IPS DF 19.7 (cell line): ENCODE results near the gene FARP1.
"Not testable (repeated sequence)": the region's sequence is repeated elsewhere in the genome, so short reads cannot be mapped to it uniquely, and the experiment has no call there.

Experiments
- DNase-seq: peaks from one replicate; pipeline ENCODE4 v3.0.0-alpha.2; 2013; ENCODE audit warnings: low read depth, low spot score

FARP1 gene

DNA sequence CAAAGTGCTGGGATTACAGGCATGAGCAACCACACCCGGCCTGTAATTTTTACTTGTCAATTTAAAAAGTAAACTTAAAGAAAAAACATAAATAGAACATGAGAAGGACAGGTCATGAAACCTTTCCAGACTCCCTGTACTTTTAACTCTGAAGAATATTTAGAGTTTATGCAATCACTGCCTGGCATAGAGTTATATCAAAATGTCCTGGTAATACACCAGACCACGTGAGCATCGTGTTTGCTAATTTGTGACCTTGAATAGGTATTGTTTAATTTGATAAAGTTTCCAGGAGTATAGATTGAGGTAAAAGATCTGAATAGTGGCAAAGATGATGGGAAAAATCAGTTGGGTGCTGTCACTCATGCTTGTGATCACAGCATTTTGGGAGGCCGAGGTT, 115.3 kb downstream of the FARP1 start:
- DNase-seq = no peak

DNA sequence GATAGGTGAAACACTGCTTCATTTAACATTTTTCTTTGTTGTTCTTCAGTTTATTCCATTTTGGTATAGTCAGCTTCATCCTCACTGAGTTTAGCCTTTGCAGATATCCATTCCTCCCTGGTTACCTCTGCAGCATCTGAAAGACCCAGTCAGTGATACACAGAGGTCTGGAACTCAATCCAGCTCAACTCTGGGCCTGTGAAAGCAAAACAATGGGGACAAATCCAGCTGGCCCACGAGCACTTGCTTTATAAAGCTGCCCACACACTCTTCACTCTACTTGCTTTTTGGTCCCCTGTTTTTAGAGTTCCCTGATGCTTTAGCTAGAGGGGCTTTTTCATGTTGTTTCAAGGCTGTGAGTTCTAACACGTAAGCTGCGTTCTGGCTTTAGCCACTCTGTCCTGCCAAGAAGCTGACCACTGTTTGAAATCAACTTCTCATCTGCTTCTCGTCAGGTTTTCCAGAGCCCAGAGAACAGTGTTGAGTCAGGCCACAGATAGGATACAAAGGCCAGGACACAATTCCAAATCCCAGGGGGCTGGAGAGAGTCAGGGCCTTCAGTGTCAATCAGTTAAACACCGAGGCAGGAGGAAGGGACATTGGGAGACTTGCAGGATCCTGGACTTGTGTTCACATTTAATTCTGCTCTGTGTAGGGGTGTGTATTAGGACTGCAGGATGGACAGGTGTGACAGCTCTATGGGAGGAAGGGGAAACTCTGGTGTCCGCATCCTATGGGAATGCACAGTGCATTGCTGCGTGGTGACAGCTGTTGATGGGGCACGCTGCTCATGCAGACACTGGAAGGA, 117.7 kb downstream of the FARP1 start:
- DNase-seq = no peak

DNA sequence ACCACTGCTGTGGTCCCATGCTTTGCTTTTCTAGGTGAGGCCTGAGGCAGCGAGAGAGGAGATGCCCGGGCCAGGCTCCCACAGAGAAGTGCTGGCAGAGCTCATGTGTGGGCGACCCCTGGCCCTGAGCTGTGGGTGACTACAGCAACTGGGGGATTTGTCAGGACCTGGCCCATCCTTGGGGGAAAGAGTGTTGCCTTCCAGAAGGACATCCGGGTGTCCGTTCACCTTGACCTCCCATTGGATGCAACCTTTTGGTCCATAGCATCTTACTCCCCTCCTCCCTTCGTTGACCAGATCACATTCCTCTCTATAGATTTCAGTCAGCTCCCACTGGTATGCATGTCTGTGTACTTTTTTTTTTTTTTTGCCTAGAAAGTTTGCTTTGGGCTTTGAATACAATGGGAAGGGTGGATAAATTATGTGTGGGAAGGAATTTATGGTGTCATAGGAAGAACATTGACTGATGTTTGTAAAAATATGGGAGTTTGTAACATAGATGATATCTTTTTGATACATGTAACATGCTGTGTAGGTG, 118.3 kb downstream of the FARP1 start:
- no peak for DNase-seq

DNA sequence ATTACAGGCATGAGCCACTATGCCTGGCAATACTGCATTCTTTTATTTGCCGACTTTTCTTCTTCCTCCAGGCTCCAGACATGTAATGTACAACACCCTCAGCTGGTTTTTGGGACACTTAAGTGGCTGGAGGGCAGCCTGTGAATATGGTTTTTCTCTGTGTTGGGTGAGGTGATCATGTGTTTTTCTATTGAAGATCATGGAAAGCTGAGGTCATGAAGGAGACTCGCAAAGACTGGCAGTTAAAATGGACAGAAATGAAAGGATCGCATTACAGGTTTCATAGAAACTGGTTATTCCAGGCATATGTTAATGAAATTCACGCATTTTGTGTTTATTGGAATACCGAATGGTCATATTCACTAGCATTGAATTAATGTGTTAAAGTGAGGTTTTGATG, 119.4 kb downstream of the FARP1 start:
- DNase-seq = no peak

DNA sequence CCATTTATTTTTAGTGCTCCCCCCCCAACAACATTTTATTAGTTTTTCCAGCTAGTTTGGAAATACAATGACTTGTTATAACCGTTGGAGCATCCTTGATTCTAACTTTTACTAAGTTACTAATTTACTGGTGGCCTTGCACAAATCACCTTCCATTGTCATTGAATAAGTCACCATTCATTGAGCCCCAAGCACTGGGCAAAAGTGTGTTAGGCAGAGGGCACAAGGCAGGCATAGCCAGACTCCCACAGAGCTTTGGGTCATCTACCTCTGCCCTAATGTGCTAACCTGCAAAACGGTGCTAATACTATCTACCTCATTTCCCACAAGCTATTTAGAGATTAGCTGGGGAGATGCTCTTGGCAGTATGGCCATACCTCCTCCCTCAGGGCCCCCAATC, 120.9 kb downstream of the FARP1 start:
- no peak for DNase-seq

DNA sequence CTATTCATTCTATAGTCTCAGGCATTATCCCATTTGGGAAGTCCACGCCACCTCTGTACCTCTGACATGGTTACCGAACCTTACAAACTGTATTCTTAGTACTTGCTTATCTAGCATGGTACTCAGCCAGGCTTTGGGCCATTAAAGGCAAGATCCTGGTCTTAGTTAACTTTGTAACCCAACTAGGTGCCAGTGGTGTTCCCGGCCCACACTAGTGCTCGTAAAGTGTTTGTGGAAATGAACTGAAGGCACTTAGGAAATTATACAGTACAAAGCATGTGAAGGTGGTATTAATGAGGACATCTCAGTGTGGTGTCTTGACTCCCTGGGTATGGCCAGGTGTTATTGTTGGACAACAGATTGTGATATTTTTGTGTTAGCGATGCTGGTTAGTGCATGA, 122.0 kb downstream of the FARP1 start:
- no peak for DNase-seq

DNA sequence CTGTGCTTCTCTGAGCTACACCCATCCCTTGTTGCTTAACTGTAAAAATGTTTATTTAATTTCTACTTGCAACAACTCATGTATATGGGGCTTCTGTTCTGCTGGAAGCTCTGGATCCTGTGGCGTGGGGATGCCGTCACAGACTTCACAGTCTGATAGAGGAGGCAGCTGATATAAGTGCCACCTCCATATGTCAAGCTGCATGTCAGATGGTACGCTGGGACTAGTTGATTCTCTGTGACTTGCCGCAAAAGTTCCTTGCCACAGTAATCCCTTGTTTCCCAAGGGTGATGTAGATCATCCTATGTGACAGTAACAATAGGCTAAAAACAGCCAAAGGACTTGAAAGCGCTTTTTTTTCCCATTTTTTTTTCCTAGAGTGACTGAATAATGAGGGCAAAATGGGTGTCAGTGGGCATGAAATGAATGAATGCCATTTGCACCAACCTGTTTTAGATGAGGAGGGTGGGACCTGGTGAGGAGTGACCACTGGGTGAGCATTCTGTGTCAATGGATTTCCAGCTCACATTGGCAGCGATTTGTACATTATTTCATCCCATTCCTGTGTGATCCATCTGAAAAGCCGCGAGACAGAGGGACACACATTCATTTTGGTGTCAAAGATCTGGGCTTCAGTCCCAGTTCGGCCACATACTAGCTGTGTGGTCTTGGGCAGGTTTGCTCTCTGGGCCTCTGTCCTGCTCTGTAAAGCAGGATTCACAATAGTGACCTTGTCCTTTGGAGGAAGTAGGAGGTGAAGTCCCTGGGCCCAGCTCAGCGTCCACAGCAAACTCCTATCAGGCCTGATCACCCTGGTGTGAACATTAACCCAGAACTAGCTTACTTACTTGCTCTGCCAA, 123.0 kb downstream of the FARP1 start:
- no peak for DNase-seq

DNA sequence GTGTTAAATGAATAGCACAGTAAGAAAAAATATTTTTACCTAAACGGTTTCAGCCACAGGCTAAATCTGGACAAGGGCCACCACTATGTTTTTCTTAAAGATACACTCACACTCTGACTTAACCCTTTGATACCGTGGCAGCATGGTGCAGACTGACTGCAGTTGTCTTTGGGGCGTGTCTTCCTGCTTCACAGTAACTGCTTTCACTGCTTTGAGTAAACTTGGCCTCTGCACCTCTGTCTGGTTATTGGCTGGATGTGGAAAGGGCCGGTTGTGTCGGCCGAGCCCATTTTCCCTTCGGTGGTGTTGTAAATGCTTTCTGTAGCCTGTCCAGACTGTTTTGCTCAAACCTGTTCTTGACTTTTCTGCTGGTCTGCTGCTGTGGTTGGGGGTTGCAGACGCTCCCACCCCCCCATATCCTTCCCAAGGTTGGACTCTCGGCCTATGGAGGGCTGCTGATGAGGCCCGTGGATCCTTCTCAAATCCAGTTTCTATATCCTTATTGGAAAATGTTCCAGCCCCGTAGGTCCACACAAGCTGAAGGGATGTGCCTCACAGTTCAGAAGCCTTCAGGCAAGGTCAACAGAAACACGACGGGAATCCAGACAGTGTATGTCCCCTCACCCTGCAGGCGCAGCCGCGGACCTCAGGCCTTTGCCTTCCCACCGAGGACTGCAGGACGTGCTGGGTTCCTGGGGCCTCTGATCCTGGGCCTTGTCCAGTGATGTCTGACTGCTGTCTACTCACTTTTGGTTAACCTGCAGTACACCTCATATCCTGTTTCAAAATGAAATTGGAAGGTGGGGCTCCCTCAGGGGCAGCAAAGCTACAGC, 124.4 kb downstream of the FARP1 start:
- DNase-seq = no peak

DNA sequence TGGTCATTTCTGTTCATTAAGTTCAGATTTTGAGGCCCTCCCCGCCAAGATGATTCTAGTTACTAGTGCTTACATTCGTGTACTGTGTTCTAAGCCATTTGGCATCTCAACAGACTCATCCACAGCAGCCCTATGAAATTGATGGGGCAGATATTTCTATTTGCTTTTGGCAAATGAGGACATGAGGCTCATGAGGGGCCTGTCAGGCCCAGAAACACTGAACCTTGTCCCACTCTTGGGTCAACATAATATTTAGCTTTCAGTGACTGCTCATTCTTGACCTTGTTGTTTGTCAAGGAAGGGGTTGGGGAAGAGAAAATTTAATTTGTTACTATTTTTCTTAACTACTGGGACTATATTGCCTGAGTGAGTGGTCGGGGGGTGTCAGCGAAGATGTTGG, 126.5 kb downstream of the FARP1 start:
- DNase-seq = no peak

DNA sequence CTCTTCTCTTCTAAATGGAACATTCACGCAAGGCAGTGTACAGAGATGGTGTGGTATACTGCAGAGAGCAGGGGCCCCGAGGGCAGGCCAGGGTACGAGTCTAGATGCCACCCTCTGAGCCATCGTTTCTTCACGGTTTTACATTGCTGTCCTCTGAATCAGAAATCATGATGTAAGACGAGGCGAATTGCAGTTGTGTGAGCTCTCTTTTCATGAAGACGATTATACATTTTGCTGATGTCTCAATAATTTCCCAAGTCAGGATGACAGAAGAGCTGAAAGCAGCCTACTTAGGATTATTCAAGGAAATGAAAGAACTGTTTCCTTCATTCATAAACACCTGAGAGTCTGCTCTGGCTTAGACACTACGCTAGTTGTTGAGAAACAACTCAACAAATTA, 127.9 kb downstream of the FARP1 start:
- no peak for DNase-seq

DNA sequence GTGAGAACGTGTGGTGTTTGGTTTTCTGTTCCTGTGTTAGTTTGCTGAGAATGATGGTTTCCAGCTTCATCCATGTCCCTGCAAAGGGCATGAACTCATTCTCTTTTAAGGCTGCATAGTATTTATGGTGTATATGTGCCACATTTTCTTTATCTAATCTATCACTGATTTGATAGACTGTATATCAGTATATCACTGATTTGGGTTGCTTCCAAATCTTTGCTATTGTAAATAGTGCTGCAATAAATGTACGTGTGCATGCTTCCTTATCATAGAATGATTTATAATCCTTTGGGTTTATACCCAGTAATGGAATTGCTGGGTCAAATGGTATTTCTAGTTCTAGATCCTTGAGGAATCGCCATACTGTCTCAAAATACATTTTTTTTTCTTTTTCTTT, 128.8 kb downstream of the FARP1 start:
- DNase-seq = not testable (repeated sequence)

DNA sequence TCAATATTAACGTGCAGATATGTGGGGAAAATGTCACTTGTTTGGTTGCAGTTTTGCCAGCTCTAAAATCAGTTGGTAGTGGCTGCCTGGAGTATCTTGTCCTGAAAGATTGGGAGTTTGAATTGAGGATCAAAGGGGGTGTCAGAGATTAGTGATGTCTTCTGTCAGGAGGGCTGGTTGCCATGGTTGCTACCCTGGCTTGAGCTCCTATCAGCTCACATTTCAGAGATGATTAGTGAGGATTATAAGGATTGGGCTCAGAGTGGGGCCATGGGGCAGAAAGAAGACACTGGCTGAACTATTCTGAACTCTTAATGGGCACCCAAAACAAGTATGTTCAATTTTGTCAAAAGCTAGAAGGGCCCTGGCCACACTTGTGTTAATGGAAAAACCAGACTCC, 129.7 kb downstream of the FARP1 start:
- DNase-seq = no peak

DNA sequence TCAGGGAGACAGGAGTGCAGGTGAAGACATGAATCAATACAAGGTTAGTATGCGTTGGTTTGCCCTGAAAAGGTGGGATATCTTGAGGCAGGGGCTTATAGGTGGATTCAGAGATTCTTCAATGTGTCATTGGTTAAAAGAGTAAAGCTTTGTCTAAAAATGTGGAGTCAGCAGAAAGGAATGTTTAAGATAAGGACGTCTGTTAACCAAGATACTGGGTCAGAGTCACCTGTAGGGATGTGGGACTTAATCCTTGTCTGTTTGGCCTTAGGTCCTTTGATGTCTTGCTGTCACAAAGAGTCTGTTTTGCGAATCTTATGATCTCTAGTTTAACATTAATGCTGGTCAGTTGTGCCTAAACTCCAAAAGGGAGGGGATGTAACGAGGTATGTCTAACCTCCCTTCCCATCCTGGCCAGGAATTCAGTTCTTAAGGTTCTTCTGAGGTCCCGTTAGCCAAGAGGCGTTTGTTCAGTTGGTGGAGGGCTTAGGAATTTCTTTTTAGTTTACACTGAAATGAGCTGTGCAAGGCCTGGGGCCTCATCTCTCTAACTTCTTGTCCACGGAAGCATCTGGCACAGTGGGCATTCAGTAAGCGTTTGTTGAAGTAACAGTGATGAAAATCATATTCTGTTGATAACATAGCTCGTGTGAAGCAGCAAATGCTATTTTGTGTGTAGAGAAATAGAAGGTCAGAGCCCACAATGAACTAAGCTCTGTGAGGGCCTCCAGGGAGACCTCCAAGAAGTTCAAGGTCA, 130.4 kb downstream of the FARP1 start:
- no peak for DNase-seq

DNA sequence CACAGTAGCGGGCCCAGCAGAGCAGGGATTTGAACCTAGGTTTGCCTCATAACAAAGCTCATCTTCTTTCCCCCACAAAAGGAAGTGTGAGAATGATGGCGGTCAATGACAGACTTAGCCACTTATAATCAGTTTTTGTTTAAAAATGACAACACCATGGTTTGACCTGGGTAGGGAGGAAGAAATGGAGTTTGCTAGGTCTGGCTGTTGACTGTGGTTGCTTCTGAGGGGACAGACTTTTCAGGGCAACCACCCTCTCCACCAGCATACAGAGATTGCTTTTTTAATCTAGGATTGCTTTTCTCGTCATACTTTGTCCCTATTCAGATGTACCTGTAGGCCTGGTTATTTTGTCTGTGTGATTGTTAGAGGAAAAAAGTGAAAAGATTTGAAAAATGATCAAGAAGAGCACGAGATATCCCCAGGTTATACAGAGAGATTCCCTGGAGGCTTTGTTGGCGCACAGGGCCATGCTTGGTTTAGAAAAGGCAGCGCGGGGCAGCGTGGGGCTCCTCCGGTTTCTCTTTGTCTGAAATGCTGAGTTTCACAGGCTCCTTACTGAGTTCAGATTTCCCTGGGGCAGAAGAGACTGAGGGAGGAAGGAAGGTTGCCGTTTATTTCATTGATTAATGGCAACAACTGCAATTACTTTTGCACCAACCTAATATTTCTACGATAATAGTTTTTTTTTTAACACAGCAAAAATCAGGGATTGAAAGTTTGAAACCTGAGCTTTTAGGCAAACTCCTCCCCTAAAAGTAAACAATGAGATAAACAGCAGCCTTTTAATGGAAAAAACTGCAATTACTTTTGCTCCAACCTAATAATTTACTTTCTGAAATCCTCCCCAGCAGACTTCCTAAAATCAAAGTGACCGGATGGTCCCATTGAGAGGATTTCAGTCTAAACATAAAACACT, 131.2 kb downstream of the FARP1 start:
- DNase-seq = no peak

DNA sequence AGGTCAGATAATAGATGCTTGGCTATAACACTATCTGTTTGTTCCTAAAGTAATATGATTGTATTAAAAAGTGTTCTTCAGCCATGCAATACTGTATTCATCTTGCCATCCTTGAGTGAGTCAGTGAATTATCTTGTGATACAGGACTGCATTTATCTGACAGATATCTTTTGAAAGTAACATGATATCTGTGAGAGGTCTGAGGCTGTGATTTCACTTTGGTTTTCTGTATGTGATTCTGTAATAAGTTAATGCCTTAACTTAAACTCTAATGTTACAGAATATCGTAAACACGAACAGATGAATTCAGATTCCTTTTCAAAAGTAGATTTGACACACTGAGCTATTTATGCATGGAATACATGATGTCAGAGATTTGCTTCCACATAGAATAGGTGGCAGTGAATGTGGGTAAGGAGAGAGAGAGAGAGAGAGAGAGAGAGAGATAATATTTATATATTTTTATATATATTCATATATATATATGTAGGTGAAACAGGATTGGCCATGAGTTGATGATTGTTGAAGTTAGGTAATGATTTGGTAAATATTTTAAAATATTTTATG, 132.1 kb downstream of the FARP1 start:
- DNase-seq = no peak

DNA sequence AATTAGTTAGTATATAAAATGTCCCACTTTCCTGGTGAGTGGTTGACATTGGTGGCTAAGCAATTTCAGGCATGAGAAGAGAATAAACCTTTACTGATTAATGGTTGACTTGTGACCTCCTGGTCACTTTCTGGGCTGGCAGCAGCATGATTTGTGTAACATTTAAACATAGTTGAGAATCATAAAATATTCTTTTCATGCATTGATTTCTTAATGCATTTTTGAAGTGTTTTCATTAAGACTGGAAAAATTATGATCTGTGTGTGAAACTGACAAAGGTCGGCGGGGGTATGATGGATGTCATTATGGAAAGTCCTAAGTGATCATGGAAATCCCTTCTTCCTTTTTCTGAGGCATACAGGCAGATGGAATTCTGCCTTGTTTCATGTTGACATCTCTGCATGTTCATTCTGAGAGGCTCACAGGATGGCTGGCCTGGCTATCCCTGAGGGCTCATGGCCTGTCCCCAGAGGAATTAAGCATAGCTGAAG, 132.8 kb downstream of the FARP1 start:
- no peak for DNase-seq

DNA sequence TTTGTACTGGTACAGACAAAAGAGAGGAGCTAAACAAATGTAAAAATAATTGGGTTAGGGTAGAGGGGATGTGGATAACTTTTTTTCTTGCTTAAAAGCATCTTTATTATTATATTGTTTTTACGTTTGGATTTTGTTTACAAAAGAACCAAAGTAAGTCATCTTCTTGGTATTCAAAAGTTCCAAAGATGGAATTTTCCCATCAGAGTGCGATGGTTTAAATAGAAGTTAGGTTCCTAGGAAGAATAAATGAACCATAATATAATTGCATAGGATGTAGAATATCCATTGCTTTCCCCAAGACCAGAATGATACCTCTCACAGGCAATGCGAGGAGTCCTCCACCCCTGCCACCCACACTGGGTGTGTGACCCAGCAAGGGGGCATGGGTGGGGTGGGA, 133.6 kb downstream of the FARP1 start:
- no peak for DNase-seq

DNA sequence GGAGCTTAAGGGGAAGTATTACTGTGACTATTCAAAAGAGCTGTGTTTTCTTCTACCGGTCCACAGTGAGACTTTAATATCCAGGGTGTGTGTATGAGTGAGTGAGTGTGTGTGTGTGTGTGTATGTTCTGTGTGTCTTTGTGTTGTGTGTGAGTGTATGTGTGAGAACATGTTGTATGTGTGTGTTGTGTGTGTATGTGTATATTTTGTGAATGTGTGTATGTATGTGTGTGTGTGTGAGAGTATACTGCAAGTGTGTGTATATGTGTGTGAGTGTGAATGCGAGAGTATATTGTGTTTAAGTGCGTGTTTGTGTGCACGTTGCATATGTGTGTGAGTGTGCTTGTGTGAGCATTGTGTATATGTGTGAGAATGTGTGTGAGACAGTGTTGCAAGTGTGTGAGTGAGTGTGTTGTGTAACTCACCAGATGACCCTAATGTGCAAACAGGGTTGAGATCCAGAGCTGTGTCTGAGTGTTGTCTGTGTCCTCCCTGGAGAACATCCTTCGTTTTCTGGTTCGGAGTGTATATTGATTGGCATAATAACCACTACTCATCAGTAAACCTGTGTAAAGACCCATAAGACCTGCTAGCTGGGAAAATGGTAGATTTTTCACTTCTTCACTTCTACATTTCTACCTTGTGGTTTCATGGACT, 135.3 kb downstream of the FARP1 start:
- no peak for DNase-seq
